IgD-negative memory B cell (primary cell): ENCODE measurements around the gene PTPN22. TPM values are rescaled to one million over a fixed set of nuclear protein-coding genes. Genes with fewer than 3 reads are reported as not detected.

Source experiments
- H3K27ac Mint-ChIP-seq, 3 donors: one replicate each; pipeline ENCODE4 v1.8.0; 2020 to 2022; ENCODE audit warnings: mild to moderate bottlenecking in 3 of 3, mixed read lengths in 3 of 3, moderate library complexity in 1 of 3
- H3K27me3 Mint-ChIP-seq: one replicate; pipeline ENCODE4 v1.8.0; 2021; ENCODE audit warnings: mixed read lengths
- H3K36me3 Mint-ChIP-seq: one replicate; pipeline ENCODE4 v1.8.0; 2020; ENCODE audit warnings: mild to moderate bottlenecking, mixed read lengths
- H3K4me1 Mint-ChIP-seq, 3 donors: one replicate each; pipeline ENCODE4 v1.8.0; 2020 to 2022; ENCODE audit warnings: mixed read lengths in 3 of 3, mild to moderate bottlenecking in 1 of 3
- H3K4me3 Mint-ChIP-seq, 4 donors: one replicate each; pipeline ENCODE4 v1.8.0; 2020 to 2022; ENCODE audit warnings: mild to moderate bottlenecking in 4 of 4, mixed read lengths in 4 of 4, moderate library complexity in 3 of 4
- H3K9me3 Mint-ChIP-seq, 3 donors: one replicate each; pipeline ENCODE4 v1.8.0; 2020 to 2021; ENCODE audit warnings: mixed read lengths in 3 of 3, mild to moderate bottlenecking in 1 of 3
- polyA plus RNA-seq: library from polyadenylated mRNA; unstranded; fragments of 300-500 nt; fragmentation: Illumina TruSeq; gene quantifications from one replicate; pipeline ENCODE4 v1.2.3, GENCODE V29; 2021

Gene PTPN22
- polyA plus RNA-seq, 1 donor from 2014 or later: 41.1 TPM

GRCh38 chr1:113786069-113786468 is 85.4 kb downstream of the PTPN22 start:
- no peak overlapping the region for H3K4me3 Mint-ChIP-seq
- H3K36me3 Mint-ChIP-seq: no peaks in the 10 kb centered on the region
- H3K4me1 Mint-ChIP-seq: peaks cover 23 to 35% (median 30%) of the 10 kb centered on the region in 3 donors
- H3K27me3 Mint-ChIP-seq: no peaks in the 10 kb centered on the region
- H3K9me3 Mint-ChIP-seq: no peaks in the 10 kb centered on the region
- H3K27ac Mint-ChIP-seq: no peak overlapping the region

DNA sequence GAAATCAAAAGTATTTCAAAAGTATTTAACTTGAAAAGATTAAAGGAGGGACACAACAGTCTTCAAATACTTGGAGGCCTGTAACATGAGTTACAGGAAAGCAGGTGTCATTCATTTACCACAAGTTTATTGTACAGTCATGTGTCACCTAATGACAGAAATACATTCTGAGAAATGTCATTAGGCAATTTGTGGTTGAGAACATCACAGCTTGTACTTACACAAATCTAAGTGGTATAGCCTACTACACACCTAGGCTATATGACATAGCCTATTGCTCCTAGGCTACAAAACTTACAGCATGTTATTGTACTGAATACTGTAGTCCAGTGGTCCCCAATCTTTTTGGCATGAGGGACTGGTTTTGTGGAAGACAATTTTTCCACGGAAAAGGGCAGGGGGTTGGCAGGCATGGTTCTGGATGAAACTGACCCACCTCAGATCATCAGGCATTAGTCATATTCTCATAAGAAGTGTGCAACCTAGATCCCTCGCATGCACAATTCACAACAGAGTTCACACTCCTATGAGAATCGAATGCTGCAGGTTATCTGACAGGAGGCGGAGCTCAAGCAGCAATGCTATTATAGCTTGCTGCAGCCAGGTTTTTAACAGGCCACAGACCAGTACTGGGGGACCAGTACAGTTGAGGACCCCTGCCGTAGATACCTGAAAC is 87.3 kb downstream of the PTPN22 start:
- H3K4me1 Mint-ChIP-seq: peaks cover 19 to 24% (median 23%) of the 10 kb centered on the region in 3 donors
- H3K36me3 Mint-ChIP-seq: no peaks in the 10 kb centered on the region
- no peaks in the 10 kb centered on the region for H3K9me3 Mint-ChIP-seq
- H3K27ac Mint-ChIP-seq: peak overlapping the region in 2 of 3 donors; percentile 9 to 88
- H3K27me3 Mint-ChIP-seq: no peaks in the 10 kb centered on the region
- peak overlapping the region in 1 of 4 donors; percentile 33 for H3K4me3 Mint-ChIP-seq

- H3K9me3 Mint-ChIP-seq: no peaks in the 10 kb centered on the region
- peak overlapping the region in 2 of 4 donors; percentile 4 to 33 for H3K4me3 Mint-ChIP-seq
- peak overlapping the region; percentile 0 to 88 (median 9) for H3K27ac Mint-ChIP-seq
- peaks cover 21 to 27% (median 26%) of the 10 kb centered on the region in 3 donors for H3K4me1 Mint-ChIP-seq
- no peaks in the 10 kb centered on the region for H3K36me3 Mint-ChIP-seq
- H3K27me3 Mint-ChIP-seq: no peaks in the 10 kb centered on the region
These were observed 88.0 kb downstream of the PTPN22 start for GRCh38 chr1:113783254-113784103.

GRCh38 chr1:113782406-113782805 is 89.1 kb downstream of the PTPN22 start:
- H3K9me3 Mint-ChIP-seq: no peaks in the 10 kb centered on the region
- H3K27ac Mint-ChIP-seq: no peak overlapping the region

DNA sequence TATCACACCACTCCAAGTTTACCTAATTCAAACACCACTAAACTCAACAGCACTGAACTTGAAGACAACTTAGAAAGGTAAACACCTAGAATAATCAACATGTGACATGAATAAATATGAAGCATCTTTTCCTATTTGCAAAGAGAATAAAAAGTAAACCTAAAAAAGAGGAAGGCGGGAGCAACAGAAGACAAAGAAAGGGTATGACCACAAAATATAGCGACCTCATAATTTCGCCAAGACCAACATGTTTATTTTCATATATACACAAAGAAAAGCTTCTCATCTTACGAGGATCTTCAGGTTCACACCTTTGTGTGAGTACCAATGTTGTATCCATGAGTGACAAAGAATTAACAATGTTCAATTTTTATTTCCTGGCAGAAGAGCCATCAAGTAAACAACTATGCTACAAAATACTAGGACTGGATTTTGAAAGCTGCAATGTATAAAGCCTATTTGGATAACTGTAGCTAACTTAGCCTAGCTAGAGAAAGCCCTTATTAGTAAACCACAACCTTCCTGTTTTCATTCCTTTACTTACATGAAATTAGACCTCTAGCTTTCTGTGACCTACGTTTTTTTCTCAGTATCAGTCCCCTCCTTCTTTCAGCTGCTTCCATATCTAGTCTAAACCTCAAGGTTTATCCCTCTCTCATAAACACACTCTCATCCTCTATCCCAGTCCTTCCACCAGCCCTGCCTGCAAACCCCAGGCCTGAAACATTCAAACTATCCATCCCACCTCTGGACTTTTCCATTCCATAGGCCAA is 91.0 kb downstream of the PTPN22 start:
- no peaks in the 10 kb centered on the region for H3K9me3 Mint-ChIP-seq
- H3K4me1 Mint-ChIP-seq: peaks cover 19 to 24% (median 19%) of the 10 kb centered on the region in 3 donors
- H3K27ac Mint-ChIP-seq: no peak overlapping the region
- H3K4me3 Mint-ChIP-seq: no peak overlapping the region
- no peaks in the 10 kb centered on the region for H3K36me3 Mint-ChIP-seq
- no peaks in the 10 kb centered on the region for H3K27me3 Mint-ChIP-seq

More at GRCh38 chr1:113782406-113782805, 89.1 kb downstream of the PTPN22 start:
- Mint-ChIP-seq H3K36me3 (no peaks in the 10 kb centered on the region), H3K27me3 (no peaks in the 10 kb centered on the region), H3K4me1 (peaks cover 21 to 28% (median 25%) of the 10 kb centered on the region in 3 donors), H3K4me3 (no peak overlapping the region)

DNA sequence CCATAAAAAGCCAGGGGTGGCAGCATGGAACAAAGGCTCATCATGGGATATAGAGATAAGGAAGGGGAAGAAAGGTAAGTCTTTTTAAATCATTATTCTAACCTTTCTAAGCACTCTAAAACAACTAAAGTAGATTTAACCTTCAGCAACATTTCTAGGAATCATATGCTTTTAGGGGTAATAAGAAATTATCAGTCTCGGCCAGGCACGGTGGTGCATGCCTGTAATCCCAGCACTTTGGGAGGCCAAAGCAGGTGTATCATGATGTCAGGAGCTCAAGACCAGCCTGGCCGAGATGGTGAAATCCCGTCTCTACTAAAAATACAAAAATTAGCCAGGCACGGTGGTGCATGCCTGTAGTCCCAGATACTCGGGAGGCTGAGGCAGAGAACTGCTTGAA is 92.0 kb downstream of the PTPN22 start:
- H3K27ac Mint-ChIP-seq: no peak overlapping the region
- H3K27me3 Mint-ChIP-seq: no peaks in the 10 kb centered on the region
- H3K9me3 Mint-ChIP-seq: no peaks in the 10 kb centered on the region
- H3K4me1 Mint-ChIP-seq: peaks cover 17 to 22% (median 18%) of the 10 kb centered on the region in 3 donors
- no peak overlapping the region for H3K4me3 Mint-ChIP-seq
- H3K36me3 Mint-ChIP-seq: no peaks in the 10 kb centered on the region

GRCh38 chr1:113777561-113777960 is 94.0 kb downstream of the PTPN22 start:
- Mint-ChIP-seq H3K9me3 (no peaks in the 10 kb centered on the region), H3K27me3 (no peaks in the 10 kb centered on the region), H3K4me1 (peaks cover 5 to 8% (median 7%) of the 10 kb centered on the region in 3 donors), H3K36me3 (no peaks in the 10 kb centered on the region), H3K4me3 (no peak overlapping the region), H3K27ac (no peak overlapping the region)

DNA sequence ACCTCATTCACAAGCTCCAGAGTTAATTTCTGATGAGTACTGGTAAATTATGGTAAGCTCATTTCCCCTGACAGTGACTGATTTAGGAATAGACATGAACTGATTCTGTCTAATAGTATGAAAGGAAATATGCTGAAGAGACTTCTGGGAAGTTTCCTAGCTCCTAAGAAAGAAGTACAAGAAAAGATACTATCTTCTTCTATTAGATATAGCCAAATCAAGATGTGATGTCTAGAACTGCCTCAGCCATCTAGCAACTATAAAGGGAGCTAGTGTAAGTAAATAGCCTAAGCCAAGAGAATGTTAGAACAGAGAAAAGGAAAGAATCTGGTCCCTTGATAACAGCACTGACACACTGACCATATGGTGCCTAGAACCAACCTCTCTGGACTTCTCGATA is 101.5 kb downstream of the PTPN22 start:
- H3K4me3 Mint-ChIP-seq: no peak overlapping the region
- no peaks in the 10 kb centered on the region for H3K9me3 Mint-ChIP-seq
- H3K36me3 Mint-ChIP-seq: peaks cover 2% of the 10 kb centered on the region
- peaks cover 5 to 17% (median 13%) of the 10 kb centered on the region in 3 donors for H3K4me1 Mint-ChIP-seq
- no peaks in the 10 kb centered on the region for H3K27me3 Mint-ChIP-seq
- H3K27ac Mint-ChIP-seq: no peak overlapping the region

GRCh38 chr1:113769601-113769970 is 101.9 kb downstream of the PTPN22 start:
- H3K4me1 Mint-ChIP-seq: peaks cover 5 to 17% (median 13%) of the 10 kb centered on the region in 3 donors
- no peak overlapping the region for H3K27ac Mint-ChIP-seq
- no peaks in the 10 kb centered on the region for H3K9me3 Mint-ChIP-seq
- H3K27me3 Mint-ChIP-seq: no peaks in the 10 kb centered on the region
- H3K4me3 Mint-ChIP-seq: no peak overlapping the region
- H3K36me3 Mint-ChIP-seq: peaks cover 2% of the 10 kb centered on the region

DNA sequence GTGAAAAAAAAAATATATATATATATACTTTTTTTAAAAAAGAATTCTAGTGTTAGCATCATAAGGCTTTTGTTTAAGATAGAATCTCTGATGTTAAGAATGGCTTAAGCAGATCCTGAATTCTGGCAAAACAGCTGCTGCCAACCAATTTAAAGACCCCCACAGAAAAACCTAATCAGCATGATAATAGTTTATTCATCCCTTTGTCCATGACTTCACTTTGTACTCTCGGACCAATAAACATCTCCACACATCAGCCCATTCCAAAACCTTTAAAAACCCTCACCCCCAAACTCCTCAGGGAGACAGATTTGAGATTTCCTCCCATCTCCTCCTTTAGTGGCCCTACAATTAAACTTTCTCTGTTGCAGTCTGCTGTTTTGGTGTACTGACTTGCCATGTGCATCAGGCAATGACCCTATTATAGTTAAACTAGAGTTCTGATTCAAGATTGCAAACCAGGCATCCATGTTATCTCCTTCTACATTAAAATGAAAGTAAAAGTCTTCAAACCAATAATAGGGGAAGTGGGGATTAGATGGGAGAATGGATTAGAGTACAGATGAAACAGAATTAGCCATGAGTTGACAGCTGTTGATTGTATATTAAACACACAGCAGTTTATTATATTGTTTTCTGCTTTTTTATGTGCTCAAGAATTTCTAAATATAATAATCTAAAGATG is 102.5 kb downstream of the PTPN22 start:
- H3K4me3 Mint-ChIP-seq: no peak overlapping the region
- H3K27me3 Mint-ChIP-seq: no peaks in the 10 kb centered on the region
- H3K36me3 Mint-ChIP-seq: peaks cover 2% of the 10 kb centered on the region
- H3K9me3 Mint-ChIP-seq: no peaks in the 10 kb centered on the region
- H3K27ac Mint-ChIP-seq: peak overlapping the region in 1 of 3 donors; percentile 69
- peaks cover 5 to 17% (median 13%) of the 10 kb centered on the region in 3 donors for H3K4me1 Mint-ChIP-seq

- Mint-ChIP-seq H3K9me3 (no peaks in the 10 kb centered on the region), H3K4me3 (no peak overlapping the region), H3K36me3 (peaks cover 2% of the 10 kb centered on the region), H3K27me3 (no peaks in the 10 kb centered on the region), H3K4me1 (peaks cover 1 to 22% (median 11%) of the 10 kb centered on the region in 3 donors), H3K27ac (no peak overlapping the region)
These were observed 105.9 kb downstream of the PTPN22 start for GRCh38 chr1:113765306-113766230.
